NB4 (cell line): Measurements from ENCODE around the gene ZCCHC7.

Source experiments
- MYC ChIP-seq: IDR thresholded peaks from 2 replicates; pipeline ENCODE4 v1.6.1; 2011; ENCODE audit warnings: low read depth, low read length
- POLR2A ChIP-seq: IDR thresholded peaks from 2 replicates; pipeline ENCODE4 v1.6.1; 2011; ENCODE audit warnings: mild to moderate bottlenecking; ENCODE audit not compliant: insufficient read length; ENCODE audit errors: extremely low read depth
- TF ChIP-seq, protein P1 (sequence below): IDR thresholded peaks from one replicate; pipeline ENCODE4 v1.5.1; 2012; ENCODE audit warnings: low read depth, low read length
- TF ChIP-seq, protein P2 (sequence below): IDR thresholded peaks from 2 replicates; pipeline ENCODE4 v1.6.1; 2011; ENCODE audit warnings: low read depth, low read length

DNA sequence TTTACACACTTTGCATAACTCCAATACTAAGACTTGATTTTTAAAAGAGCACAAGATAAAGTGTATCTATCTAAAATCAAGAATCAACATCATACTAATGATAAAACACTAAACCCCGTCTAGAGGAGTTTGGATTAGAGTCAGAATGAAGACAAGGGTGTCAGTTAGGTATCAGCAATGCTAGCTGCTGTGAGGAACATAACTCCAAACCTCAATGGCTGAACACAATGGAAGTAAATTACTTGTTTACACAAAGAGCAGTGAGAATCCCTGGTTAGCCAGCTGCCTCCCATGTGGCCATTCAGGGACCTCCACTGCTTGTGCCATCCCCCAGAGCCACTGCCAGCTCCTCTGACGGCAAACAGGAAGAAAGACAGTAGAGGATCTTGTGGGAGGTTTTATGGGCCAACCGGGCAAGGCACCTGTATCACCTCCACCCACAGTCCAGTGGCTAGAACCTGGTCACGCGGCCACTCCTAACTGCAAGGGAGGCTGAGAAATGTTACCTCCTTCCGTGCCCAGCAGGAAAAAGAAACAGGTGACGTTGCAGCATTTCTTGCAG, 278.2 kb downstream of the ZCCHC7 start:
- no peak for TF ChIP-seq POLR2A
- TF ChIP-seq, protein P1, sequence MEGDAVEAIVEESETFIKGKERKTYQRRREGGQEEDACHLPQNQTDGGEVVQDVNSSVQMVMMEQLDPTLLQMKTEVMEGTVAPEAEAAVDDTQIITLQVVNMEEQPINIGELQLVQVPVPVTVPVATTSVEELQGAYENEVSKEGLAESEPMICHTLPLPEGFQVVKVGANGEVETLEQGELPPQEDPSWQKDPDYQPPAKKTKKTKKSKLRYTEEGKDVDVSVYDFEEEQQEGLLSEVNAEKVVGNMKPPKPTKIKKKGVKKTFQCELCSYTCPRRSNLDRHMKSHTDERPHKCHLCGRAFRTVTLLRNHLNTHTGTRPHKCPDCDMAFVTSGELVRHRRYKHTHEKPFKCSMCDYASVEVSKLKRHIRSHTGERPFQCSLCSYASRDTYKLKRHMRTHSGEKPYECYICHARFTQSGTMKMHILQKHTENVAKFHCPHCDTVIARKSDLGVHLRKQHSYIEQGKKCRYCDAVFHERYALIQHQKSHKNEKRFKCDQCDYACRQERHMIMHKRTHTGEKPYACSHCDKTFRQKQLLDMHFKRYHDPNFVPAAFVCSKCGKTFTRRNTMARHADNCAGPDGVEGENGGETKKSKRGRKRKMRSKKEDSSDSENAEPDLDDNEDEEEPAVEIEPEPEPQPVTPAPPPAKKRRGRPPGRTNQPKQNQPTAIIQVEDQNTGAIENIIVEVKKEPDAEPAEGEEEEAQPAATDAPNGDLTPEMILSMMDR: no peak
- TF ChIP-seq, protein P2, sequence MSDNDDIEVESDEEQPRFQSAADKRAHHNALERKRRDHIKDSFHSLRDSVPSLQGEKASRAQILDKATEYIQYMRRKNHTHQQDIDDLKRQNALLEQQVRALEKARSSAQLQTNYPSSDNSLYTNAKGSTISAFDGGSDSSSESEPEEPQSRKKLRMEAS: no peak
- no peak for TF ChIP-seq MYC
